PC-3 (cell line): ENCODE data around the gene OSMR. TPM values are rescaled to one million over a fixed set of nuclear protein-coding genes. Genes with fewer than 3 reads are reported as not detected.

Experiments used
- ATAC-seq: fragments of 200-7000 bp; cut with Tn5 transposase; 2 replicates; pipeline ENCODE4 v1.9.1; 2020; ENCODE audit warnings: mild to moderate bottlenecking, moderate library complexity
- BruUV-seq: library from RNA; stranded (reverse); fragments of 400-500 nt; replicated peaks from 2 replicates; lab custom pipeline; 2021; lab: Mats Ljungman, UMichigan
- CTCF ChIA-PET: fragments of 300-600 bp; sonication (Branson Sonifier 250); formaldehyde crosslinking; loops from one replicate; lab custom pipeline; 2022; ENCODE audit warnings: antibody characterized with exemption; lab: Charles Lee
- POLR2A ChIA-PET: fragments of 300-600 bp; sonication (Branson Sonifier 250); formaldehyde crosslinking; loops from one replicate; lab custom pipeline; 2022; ENCODE audit warnings: antibody characterized with exemption; ENCODE audit not compliant: unreplicated experiment; lab: Charles Lee
- DNase-seq: peaks from one replicate; pipeline ENCODE4 v3.0.0-alpha.2; 2015
- H2AFZ ChIP-seq: fragments of 300-600 bp; sonication (generic); 2 replicates; pipeline ENCODE4 v1.6.0; 2016; ENCODE audit warnings: antibody characterized with exemption, low read length
- H3F3A ChIP-seq: fragments of 300-600 bp; sonication (generic); one replicate; pipeline ENCODE4 v1.6.0; 2017; ENCODE audit warnings: antibody characterized with exemption, low read length, control low read depth, mild to moderate bottlenecking; ENCODE audit not compliant: unreplicated experiment
- H3K27ac ChIP-seq: fragments of 300-600 bp; sonication (generic); 2 replicates; pipeline ENCODE4 v1.5.1; 2016; ENCODE audit warnings: mild to moderate bottlenecking, low read length
- H3K27me3 ChIP-seq: fragments of 300-600 bp; sonication (generic); 2 replicates; pipeline ENCODE4 v1.6.1; 2016; ENCODE audit warnings: low read length, mixed read lengths
- H3K36me3 ChIP-seq: fragments of 300-600 bp; sonication (generic); 2 replicates; pipeline ENCODE4 v1.6.1; 2016; ENCODE audit warnings: low read depth, mixed run types, low read length, mixed read lengths
- H3K4me1 ChIP-seq: fragments of 300-600 bp; sonication (generic); 2 replicates; pipeline ENCODE4 v1.5.1; 2016; ENCODE audit warnings: low read length; ENCODE audit not compliant: insufficient read depth
- H3K4me2 ChIP-seq: fragments of 300-600 bp; sonication (generic); 2 replicates; pipeline ENCODE4 v1.6.0; 2016; ENCODE audit warnings: low read length
- H3K4me3 ChIP-seq: fragments of 300-600 bp; sonication (generic); 2 replicates; pipeline ENCODE4 v1.5.1; 2016; ENCODE audit warnings: mild to moderate bottlenecking, low read length, mixed read lengths
- H3K79me2 ChIP-seq: fragments of 300-600 bp; sonication (generic); 2 replicates; pipeline ENCODE4 v1.6.1; 2017; ENCODE audit warnings: low read length, mixed read lengths
- H3K9ac ChIP-seq: fragments of 300-600 bp; sonication (generic); 2 replicates; pipeline ENCODE4 v1.6.0; 2016; ENCODE audit warnings: mild to moderate bottlenecking, low read length
- H3K9me2 ChIP-seq: fragments of 300-600 bp; sonication (generic); replicated peaks from 2 replicates; pipeline ENCODE4 v1.6.1; 2016; ENCODE audit warnings: mixed run types, low read length, mixed read lengths
- H3K9me3 ChIP-seq: fragments of 300-600 bp; sonication (generic); 2 replicates; pipeline ENCODE4 v1.6.1; 2016; ENCODE audit warnings: low read length, mixed read lengths
- H4K20me1 ChIP-seq: fragments of 300-600 bp; sonication (generic); 2 replicates; pipeline ENCODE4 v1.6.1; 2016; ENCODE audit warnings: low read length, mixed read lengths
- EZH2 ChIP-seq: fragments of 300-600 bp; sonication (generic); IDR thresholded peaks from one replicate; pipeline ENCODE4 v1.6.1; 2017; ENCODE audit warnings: antibody characterized with exemption, mild to moderate bottlenecking, low read length; ENCODE audit not compliant: unreplicated experiment
- EZH2phosphoT487 ChIP-seq: fragments of 300-600 bp; sonication (generic); IDR thresholded peaks from 2 replicates; pipeline ENCODE4 v1.6.1; 2018; ENCODE audit warnings: mild to moderate bottlenecking, antibody characterized with exemption, low read length, borderline replicate concordance
- intact Hi-C: fragments of 100-400 bp; cut with micrococcal nuclease; formaldehyde crosslinking; loops from 2 replicates; pipeline ENCODE4 v1.9.0; 2023
- total RNA-seq: library from RNA; depleted of rRNA; stranded (reverse); fragments of >200 nt; gene quantifications from 2 replicates; pipeline ENCODE4 v1.2.3, GENCODE V29; 2014
- TF ChIP-seq, protein P1 (sequence below): fragments of 300-600 bp; sonication (generic); conservative IDR thresholded peaks from 2 replicates; pipeline ENCODE4 v1.5.1; 2017; ENCODE audit warnings: antibody characterized with exemption, low read depth, mild to moderate bottlenecking, low read length

OSMR gene
- total RNA-seq, 1 experiment from 2014 or later = 13.7 TPM

DNA sequence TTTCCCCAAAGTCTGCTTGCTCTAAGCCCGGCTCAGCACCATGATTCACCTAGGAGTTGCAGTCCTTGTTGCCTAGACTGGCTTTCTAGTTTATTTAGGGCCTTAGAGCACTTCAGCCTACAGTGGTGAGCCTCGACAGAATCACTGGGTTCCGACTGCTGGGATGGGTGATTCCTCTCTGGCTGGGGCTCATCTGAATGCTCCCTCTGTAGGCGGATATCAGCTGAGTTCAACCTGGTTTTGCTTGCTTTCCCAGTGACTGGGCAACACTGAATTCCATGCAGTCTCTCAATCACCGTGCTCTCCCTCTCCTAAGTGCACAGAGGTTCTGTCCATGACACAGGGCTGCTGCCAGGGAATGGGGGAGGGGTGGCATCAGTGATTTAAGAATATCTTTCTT lies 54.1 kb downstream of the OSMR start:
- peaks cover 7% of the 10 kb centered on the region; the same call in 1 of the 2 replicates for H3K9me3 ChIP-seq
- DNase-seq (no peak), ATAC-seq (no peak)
- H2AFZ ChIP-seq = no peak overlapping the region
- H3K9me2 ChIP-seq = no peaks in the 10 kb centered on the region
- H3K27me3 ChIP-seq = no peaks in the 10 kb centered on the region
- BruUV-seq = no TSS peak
- intact Hi-C loops = no loop called here
- no peak overlapping the region for H3K27ac ChIP-seq
- no peak overlapping the region for H3K4me3 ChIP-seq
- H4K20me1 ChIP-seq = no peaks in the 10 kb centered on the region
- H3K9ac ChIP-seq = no peak overlapping the region
- no peaks in the 10 kb centered on the region for H3K79me2 ChIP-seq
- H3F3A ChIP-seq = no peaks in the 10 kb centered on the region
- H3K4me2 ChIP-seq = no peak overlapping the region
- CTCF ChIA-PET = no interaction called here
- TF ChIP-seq EZH2 (no peak), EZH2phosphoT487 (no peak)
- TF ChIP-seq, protein P1, sequence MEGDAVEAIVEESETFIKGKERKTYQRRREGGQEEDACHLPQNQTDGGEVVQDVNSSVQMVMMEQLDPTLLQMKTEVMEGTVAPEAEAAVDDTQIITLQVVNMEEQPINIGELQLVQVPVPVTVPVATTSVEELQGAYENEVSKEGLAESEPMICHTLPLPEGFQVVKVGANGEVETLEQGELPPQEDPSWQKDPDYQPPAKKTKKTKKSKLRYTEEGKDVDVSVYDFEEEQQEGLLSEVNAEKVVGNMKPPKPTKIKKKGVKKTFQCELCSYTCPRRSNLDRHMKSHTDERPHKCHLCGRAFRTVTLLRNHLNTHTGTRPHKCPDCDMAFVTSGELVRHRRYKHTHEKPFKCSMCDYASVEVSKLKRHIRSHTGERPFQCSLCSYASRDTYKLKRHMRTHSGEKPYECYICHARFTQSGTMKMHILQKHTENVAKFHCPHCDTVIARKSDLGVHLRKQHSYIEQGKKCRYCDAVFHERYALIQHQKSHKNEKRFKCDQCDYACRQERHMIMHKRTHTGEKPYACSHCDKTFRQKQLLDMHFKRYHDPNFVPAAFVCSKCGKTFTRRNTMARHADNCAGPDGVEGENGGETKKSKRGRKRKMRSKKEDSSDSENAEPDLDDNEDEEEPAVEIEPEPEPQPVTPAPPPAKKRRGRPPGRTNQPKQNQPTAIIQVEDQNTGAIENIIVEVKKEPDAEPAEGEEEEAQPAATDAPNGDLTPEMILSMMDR = no peak
- POLR2A ChIA-PET = no interaction called here
- no peaks in the 10 kb centered on the region for H3K4me1 ChIP-seq
- peaks cover 29% of the 10 kb centered on the region for H3K36me3 ChIP-seq

DNA sequence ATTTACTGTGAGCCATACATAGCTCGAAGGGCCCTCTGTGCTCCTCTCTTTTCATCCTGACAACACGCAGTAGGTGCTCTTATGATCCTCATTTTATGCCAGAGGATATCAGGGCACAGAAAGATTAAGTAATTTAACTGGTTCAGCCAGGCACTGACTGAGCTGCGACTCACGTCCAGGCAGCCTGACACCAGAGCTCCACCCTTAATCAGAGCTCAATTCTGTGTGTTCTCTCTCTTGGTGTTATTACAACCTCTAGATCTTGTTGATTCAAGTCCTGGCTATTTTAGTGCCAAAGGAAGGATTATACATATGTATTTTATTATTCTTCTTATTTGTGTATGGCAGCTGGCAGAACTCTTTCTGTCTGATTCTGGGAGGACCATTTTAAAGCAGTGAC lies 59.7 kb downstream of the OSMR start:
- Histone ChIP-seq H3K79me2 (no peaks in the 10 kb centered on the region), H4K20me1 (no peaks in the 10 kb centered on the region), H3K4me2 (no peak overlapping the region), H3K4me1 (peaks cover 8% of the 10 kb centered on the region), H3K27ac (no peak overlapping the region), H2AFZ (no peak overlapping the region), H3K9ac (no peak overlapping the region), H3K36me3 (peaks cover 34% of the 10 kb centered on the region), H3F3A (no peaks in the 10 kb centered on the region), H3K9me2 (no peaks in the 10 kb centered on the region), H3K9me3 (no peaks in the 10 kb centered on the region), H3K27me3 (no peaks in the 10 kb centered on the region), H3K4me3 (no peak overlapping the region)
- intact Hi-C loops = no loop called here
- BruUV-seq = no TSS peak
- peak; percentile 87 for ATAC-seq
- CTCF ChIA-PET = no interaction called here
- no peak for TF ChIP-seq EZH2phosphoT487
- TF ChIP-seq, protein P1 = no peak
- TF ChIP-seq EZH2 = no peak
- POLR2A ChIA-PET = interaction anchor here (0.6 kb wide), 2 partner anchors 190 to 231 kb away, joined by 3 to 4 read pairs; no protein-coding TSS in a partner anchor
- DNase-seq = peak; percentile 76

DNA sequence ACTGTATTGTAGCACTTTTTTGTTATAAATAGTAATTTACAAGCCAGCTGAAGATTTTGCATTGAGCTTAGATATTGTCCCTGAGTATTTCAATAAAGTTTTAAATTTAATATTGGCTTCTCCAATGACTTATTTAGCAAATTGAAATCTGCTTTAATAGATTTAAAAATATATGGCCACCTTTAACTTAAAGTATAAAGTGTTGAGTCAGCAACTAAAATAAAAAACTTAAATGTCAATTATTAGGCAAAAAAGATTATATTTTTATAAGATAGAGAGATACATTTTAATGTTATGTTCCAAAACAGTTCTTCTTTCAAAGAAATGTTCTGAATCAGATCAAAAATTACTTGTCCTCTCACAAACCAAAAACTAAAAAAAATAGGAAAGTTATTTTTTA lies 60.7 kb downstream of the OSMR start:
- no TSS peak for BruUV-seq
- DNase-seq (no peak), ATAC-seq (no peak)
- Histone ChIP-seq H3K4me1 (peaks cover 8% of the 10 kb centered on the region), H3K27me3 (no peaks in the 10 kb centered on the region), H3K36me3 (peaks cover 28% of the 10 kb centered on the region), H3K9me3 (no peaks in the 10 kb centered on the region), H2AFZ (no peak overlapping the region), H3K79me2 (no peaks in the 10 kb centered on the region), H4K20me1 (no peaks in the 10 kb centered on the region), H3K9ac (no peak overlapping the region), H3K4me3 (no peak overlapping the region), H3K4me2 (no peak overlapping the region), H3K27ac (no peak overlapping the region), H3F3A (no peaks in the 10 kb centered on the region), H3K9me2 (no peaks in the 10 kb centered on the region)
- CTCF ChIA-PET = no interaction called here
- TF ChIP-seq, protein P1 = no peak
- no peak for TF ChIP-seq EZH2
- no peak for TF ChIP-seq EZH2phosphoT487
- POLR2A ChIA-PET = no interaction called here
- intact Hi-C loops = no loop called here
